CD14-positive monocyte (primary cell): ENCODE results near the gene ATAD2B. TPM values are rescaled to one million over a fixed set of nuclear protein-coding genes. Genes with fewer than 3 reads are reported as not detected.

Experiments used
- DNase-seq, 3 donors: peaks; one replicate each; pipeline ENCODE4 v3.0.0-alpha.2; 2011 to 2022
- H2AFZ ChIP-seq: 2 replicates; pipeline ENCODE4 v1.6.0; 2012; ENCODE audit warnings: mild to moderate bottlenecking, low read depth, low read length, inconsistent platforms; ENCODE audit not compliant: insufficient read depth, poor library complexity, severe bottlenecking
- H3K27ac ChIP-seq, 2 donors: 1 replicate in 1 of 2; 2 replicates in 1 of 2; pipeline ENCODE4 v1.5.1; 2012 to 2013; ENCODE audit warnings: low read length in 2 of 2, control low read depth in 1 of 2, inconsistent platforms in 1 of 2, low read depth in 1 of 2, mild to moderate bottlenecking in 1 of 2
- H3K27me3 ChIP-seq, 2 donors: one replicate each; pipeline versions ENCODE4 v1.6.0 to v1.6.1; 2011 to 2013; ENCODE audit warnings: low read length in 2 of 2; ENCODE audit not compliant: control insufficient read depth in 2 of 2, insufficient read depth in 2 of 2
- H3K36me3 ChIP-seq, 2 donors: replicated peaks in 1 of 2; 1 replicate in 1 of 2; 2 replicates in 1 of 2; pipeline versions ENCODE4 v1.5.1 to v1.6.1; 2012 to 2013; ENCODE audit warnings: low read length in 2 of 2, control low read depth in 1 of 2, inconsistent platforms in 1 of 2, mild to moderate bottlenecking in 1 of 2; ENCODE audit not compliant: insufficient read depth in 2 of 2, control insufficient read depth in 1 of 2
- H3K4me1 ChIP-seq, 2 donors: 1 replicate in 1 of 2; 2 replicates in 1 of 2; pipeline versions ENCODE4 v1.5.1 to v1.6.1; 2012 to 2013; ENCODE audit warnings: low read length in 2 of 2, control low read depth in 1 of 2, inconsistent platforms in 1 of 2, mild to moderate bottlenecking in 1 of 2, moderate library complexity in 1 of 2; ENCODE audit not compliant: insufficient read depth in 2 of 2, control insufficient read depth in 1 of 2
- H3K4me2 ChIP-seq: replicated peaks from 2 replicates; pipeline ENCODE3; 2012; ENCODE audit warnings: low read length, moderate library complexity, mild to moderate bottlenecking; ENCODE audit not compliant: poor library complexity, severe bottlenecking; ENCODE audit errors: extremely low read depth
- H3K4me3 ChIP-seq, 3 experiments: fragments of 200-600 bp in 1 of 3; sonication (generic) in 1 of 3; replicated peaks in 1 of 3; 1 replicate in 2 of 3; 2 replicates in 1 of 3; pipeline ENCODE4 v1.5.1; 2011 to 2013; ENCODE audit warnings: low read length in 3 of 3, mild to moderate bottlenecking in 3 of 3, control low read depth in 2 of 3, low read depth in 2 of 3, inconsistent platforms in 1 of 3, moderate library complexity in 1 of 3
- H3K79me2 ChIP-seq: 2 replicates; pipeline ENCODE4 v1.6.0; 2012; ENCODE audit warnings: mild to moderate bottlenecking, control low read depth, inconsistent platforms, low read length, moderate library complexity; ENCODE audit not compliant: insufficient read depth
- H3K9ac ChIP-seq: 2 replicates; pipeline ENCODE4 v1.6.0; 2017; ENCODE audit warnings: low read length, mild to moderate bottlenecking; ENCODE audit not compliant: insufficient read depth, poor library complexity, severe bottlenecking
- H3K9me3 ChIP-seq, 2 donors: replicated peaks in 1 of 2; 1 replicate in 1 of 2; 2 replicates in 1 of 2; pipeline versions ENCODE4 v1.5.1 to v1.6.1; 2012 to 2013; ENCODE audit warnings: low read length in 2 of 2, control low read depth in 1 of 2; ENCODE audit not compliant: control insufficient read depth in 1 of 2, insufficient read depth in 1 of 2
- H4K20me1 ChIP-seq: 2 replicates; pipeline ENCODE4 v1.6.0; 2012; ENCODE audit warnings: mild to moderate bottlenecking, low read length, control low read depth, moderate library complexity; ENCODE audit not compliant: insufficient read depth
- H3K27ac Mint-ChIP-seq, 7 donors: one replicate each; pipeline ENCODE4 v1.8.0; 2020; ENCODE audit warnings: mild to moderate bottlenecking in 7 of 7, mixed read lengths in 7 of 7, moderate library complexity in 6 of 7, inconsistent platforms in 2 of 7
- H3K27me3 Mint-ChIP-seq, 3 donors: one replicate each; pipeline ENCODE4 v1.8.0; 2021 to 2022; ENCODE audit warnings: low read depth in 3 of 3, mild to moderate bottlenecking in 3 of 3, mixed read lengths in 3 of 3, moderate library complexity in 3 of 3, inconsistent platforms in 1 of 3
- H3K36me3 Mint-ChIP-seq, 2 donors: one replicate each; pipeline ENCODE4 v1.8.0; 2020; ENCODE audit warnings: mixed read lengths in 2 of 2, inconsistent platforms in 1 of 2, mild to moderate bottlenecking in 1 of 2
- H3K4me1 Mint-ChIP-seq: one replicate; pipeline ENCODE4 v1.8.0; 2020; ENCODE audit warnings: mild to moderate bottlenecking, mixed read lengths
- H3K4me3 Mint-ChIP-seq, 2 donors: one replicate each; pipeline ENCODE4 v1.8.0; 2020; ENCODE audit warnings: mild to moderate bottlenecking in 2 of 2, mixed read lengths in 2 of 2, moderate library complexity in 1 of 2
- H3K9me3 Mint-ChIP-seq, 7 donors: one replicate each; pipeline ENCODE4 v1.8.0; 2020 to 2022; ENCODE audit warnings: mixed read lengths in 7 of 7, mild to moderate bottlenecking in 6 of 7, moderate library complexity in 6 of 7, inconsistent platforms in 2 of 7
- WGBS: methylation state at CpG from one replicate; pipeline ENCODE4 v1.1.5; 2013; ENCODE audit warnings: missing lambda C conversion rate; ENCODE audit not compliant: insufficient coverage; 5-methylcytosine and 5-hydroxymethylcytosine counted together
- intact Hi-C, 2 donors: fragments of 100-400 bp; cut with micrococcal nuclease; formaldehyde crosslinking; loops; one replicate each; pipeline versions ENCODE4 v1.15.0 to v1.15.1; 2023
- polyA plus RNA-seq, 3 donors: library from polyadenylated mRNA; depleted of rRNA in 1 of 3; unstranded in 2 of 3; stranded (reverse) in 1 of 3; fragments of 300-500 nt in 2 of 3; fragments of >200 nt in 1 of 3; fragmentation: Illumina TruSeq in 2 of 3; gene quantifications; 1 replicate in 2 of 3; 2 replicates in 1 of 3; pipeline ENCODE4 v1.2.3, GENCODE V29; 2012 to 2021
- TF ChIP-seq, protein P1 (sequence below): fragments of 200-600 bp; IDR thresholded peaks from one replicate; pipeline ENCODE4 v1.8.0; 2022; ENCODE audit warnings: antibody characterized with exemption, mild to moderate bottlenecking

Gene ATAD2B
- polyA plus RNA-seq, 3 donors: 4.9 to 12.1 (median 7.2) TPM

- Mint-ChIP-seq H3K27ac (no peak overlapping the region), H3K36me3 (peaks cover 24 to 46% of the 10 kb centered on the region in 2 donors), H3K9me3 (no peaks in the 10 kb centered on the region), H3K4me1 (peaks cover 15% of the 10 kb centered on the region), H3K4me3 (no peak overlapping the region), H3K27me3 (no peaks in the 10 kb centered on the region)
- Histone ChIP-seq H3K27me3 (no peaks in the 10 kb centered on the region), H3K9ac (no peak overlapping the region), H3K9me3 (no peaks in the 10 kb centered on the region), H4K20me1 (peaks cover 7% of the 10 kb centered on the region), H2AFZ (no peak overlapping the region), H3K27ac (peak overlapping the region in 1 of 2 donors; percentile 9), H3K79me2 (peaks cover 3% of the 10 kb centered on the region), H3K4me1 (peaks cover 0 to 10% of the 10 kb centered on the region in 2 donors), H3K4me2 (no peak overlapping the region), H3K4me3 (no peak overlapping the region), H3K36me3 (peaks cover 28 to 70% of the 10 kb centered on the region in 2 donors)
- DNase-seq: no peak
- TF ChIP-seq, protein P1, sequence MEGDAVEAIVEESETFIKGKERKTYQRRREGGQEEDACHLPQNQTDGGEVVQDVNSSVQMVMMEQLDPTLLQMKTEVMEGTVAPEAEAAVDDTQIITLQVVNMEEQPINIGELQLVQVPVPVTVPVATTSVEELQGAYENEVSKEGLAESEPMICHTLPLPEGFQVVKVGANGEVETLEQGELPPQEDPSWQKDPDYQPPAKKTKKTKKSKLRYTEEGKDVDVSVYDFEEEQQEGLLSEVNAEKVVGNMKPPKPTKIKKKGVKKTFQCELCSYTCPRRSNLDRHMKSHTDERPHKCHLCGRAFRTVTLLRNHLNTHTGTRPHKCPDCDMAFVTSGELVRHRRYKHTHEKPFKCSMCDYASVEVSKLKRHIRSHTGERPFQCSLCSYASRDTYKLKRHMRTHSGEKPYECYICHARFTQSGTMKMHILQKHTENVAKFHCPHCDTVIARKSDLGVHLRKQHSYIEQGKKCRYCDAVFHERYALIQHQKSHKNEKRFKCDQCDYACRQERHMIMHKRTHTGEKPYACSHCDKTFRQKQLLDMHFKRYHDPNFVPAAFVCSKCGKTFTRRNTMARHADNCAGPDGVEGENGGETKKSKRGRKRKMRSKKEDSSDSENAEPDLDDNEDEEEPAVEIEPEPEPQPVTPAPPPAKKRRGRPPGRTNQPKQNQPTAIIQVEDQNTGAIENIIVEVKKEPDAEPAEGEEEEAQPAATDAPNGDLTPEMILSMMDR: no peak
- intact Hi-C loops: no loop called here
- 83% methylated on average over 1 of the region's 1 CpG for WGBS
Observed at GRCh38 chr2:23794234-23794633, 132.7 kb downstream of the ATAD2B start.

- no peak overlapping the region for H3K4me3 ChIP-seq
- H3K9me3 ChIP-seq: no peaks in the 10 kb centered on the region
- H3K9ac ChIP-seq: no peak overlapping the region
- peaks cover 7% of the 10 kb centered on the region for H4K20me1 ChIP-seq
- H3K27ac ChIP-seq: peak overlapping the region in 1 of 2 donors; percentile 22
- H3K4me1 ChIP-seq: peaks cover 0 to 10% of the 10 kb centered on the region in 2 donors
- peaks cover 15% of the 10 kb centered on the region for H3K4me1 Mint-ChIP-seq
- H3K36me3 Mint-ChIP-seq: peaks cover 26 to 49% of the 10 kb centered on the region in 2 donors
- peak overlapping the region in 1 of 2 donors; percentile 24 for H3K4me3 Mint-ChIP-seq
- TF ChIP-seq, protein P1: no peak
- peaks cover 30 to 73% of the 10 kb centered on the region in 2 donors for H3K36me3 ChIP-seq
- peaks cover 3% of the 10 kb centered on the region for H3K79me2 ChIP-seq
- peak overlapping the region in 5 of 7 donors; percentile 12 to 82 (median 42) for H3K27ac Mint-ChIP-seq
- 0% methylated on average over 2 of the region's 2 CpGs for WGBS
- intact Hi-C loops: no loop called here
- no peak overlapping the region for H2AFZ ChIP-seq
- no peaks in the 10 kb centered on the region for H3K9me3 Mint-ChIP-seq
- peak in 2 of 3 donors; percentile 15 to 30 for DNase-seq
- H3K4me2 ChIP-seq: no peak overlapping the region
- no peaks in the 10 kb centered on the region for H3K27me3 ChIP-seq
- no peaks in the 10 kb centered on the region for H3K27me3 Mint-ChIP-seq
Observed at GRCh38 chr2:23793476-23793875, 133.4 kb downstream of the ATAD2B start.
